Fibroblast of skin of back (primary cell): ENCODE measurements around the gene DPP7.
"Not testable (repeated sequence)": the region's sequence is repeated elsewhere in the genome, so short reads cannot be mapped to it uniquely, and the experiment has no call there.

Experiments used
- DNase-seq: peaks from one replicate; pipeline ENCODE4 v3.0.0-alpha.2; 2013

The DPP7 gene

DNA sequence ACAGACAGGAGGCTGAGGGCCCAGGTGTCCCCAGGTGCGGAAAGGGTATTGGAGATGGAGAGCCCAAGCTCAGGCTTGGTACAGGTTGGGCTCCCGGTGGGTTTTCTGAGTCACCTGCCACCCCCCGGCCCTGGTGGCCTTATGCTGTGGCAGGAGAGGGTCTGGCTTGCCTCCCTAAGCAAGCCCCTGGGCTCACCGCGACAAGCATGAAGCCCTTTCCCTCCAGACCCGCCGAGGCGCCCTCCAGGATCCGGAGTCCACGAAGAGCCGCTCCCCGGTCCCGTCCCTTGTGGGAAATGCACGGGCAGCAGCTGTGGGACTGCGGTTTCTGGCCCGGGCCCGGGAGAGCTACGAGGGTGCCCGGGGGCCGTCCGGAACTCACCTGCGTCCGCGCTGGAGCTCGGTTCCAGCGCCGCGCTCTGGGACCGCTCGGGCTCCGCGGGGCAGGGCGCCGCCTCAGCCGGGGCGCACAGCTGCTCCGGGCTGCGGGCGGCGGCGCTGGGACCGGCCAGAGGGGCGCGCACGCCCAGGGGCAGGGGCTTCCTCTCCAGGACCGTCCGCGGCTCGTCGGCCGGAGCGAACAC is 44.9 kb downstream of the DPP7 start:
- no peak for DNase-seq

- no peak for DNase-seq
These were observed 45.7 kb downstream of the DPP7 start for GRCh38 chr9:137068539-137069507.

DNA sequence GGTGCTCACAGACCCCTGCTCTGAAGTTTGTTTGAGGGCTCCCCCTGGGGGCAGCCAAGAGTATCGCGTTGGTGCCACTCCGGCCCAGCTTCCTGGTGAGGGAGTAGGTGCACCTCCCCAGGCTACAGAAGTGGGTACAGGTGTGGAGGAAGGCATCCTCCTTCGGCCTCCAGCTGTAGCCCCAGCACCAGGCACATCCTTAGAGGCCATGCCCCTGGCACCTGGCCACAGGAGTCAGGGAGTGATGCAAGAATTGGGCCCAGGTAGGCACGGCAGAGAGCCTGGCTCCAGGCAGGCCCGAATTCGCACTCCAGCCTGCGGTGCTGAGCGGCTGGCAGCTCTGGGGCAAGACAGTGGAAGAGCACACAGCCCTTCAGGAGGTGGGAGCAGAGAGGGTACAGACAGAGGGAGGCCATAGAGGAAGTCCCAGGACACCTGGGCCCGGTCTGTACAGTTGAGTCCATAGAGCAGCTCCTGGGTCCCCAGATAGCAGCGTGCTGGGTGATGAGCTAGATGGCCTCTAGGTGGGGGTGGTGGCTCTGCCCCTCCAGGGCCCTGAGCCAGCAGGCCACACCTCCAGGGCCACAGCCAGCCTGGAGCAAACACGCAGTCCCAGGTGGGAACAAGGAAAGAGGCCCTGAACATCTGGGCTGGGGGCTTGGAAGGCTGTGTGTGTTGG is 46.5 kb downstream of the DPP7 start:
- DNase-seq, result peak; percentile 73

DNA sequence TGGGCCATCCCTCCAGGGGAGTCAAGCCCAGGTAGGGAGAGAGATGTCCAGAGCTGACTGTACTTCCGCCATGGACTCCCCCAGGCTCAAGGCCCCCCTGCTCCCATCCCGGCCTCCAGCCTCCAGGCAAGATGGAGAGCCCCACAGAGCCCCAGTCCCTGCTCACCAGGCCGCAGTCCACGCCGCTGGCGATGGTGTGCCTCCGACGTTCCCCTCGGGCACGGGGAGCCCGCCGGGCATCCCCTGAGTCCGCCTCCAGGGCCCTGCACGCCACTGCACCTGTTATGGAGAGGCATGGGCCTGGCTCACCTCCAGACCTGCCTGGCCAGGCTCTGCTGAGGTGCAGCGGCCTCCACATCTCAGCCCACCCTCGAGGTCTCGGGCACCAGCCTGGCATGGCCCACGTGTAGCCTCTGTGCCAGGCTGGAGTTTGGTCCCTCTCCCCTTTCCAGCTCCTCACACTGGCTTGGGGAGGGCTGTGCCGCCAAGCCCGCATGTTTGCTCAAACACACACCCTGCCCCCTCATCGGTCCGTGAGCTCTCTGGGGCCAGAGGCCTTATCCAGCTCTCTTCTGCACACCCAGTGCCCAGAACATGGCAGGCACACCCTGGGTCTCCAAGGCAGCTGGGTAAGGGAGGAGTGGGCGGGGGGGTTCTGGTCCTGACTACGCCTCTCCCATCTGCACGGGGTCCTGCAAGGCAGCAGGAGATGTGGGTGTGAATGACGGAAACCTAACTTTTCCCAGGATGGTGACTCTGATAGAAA is 48.3 kb downstream of the DPP7 start:
- no peak for DNase-seq

GRCh38 chr9:137065336-137065967 is 49.1 kb downstream of the DPP7 start:
- DNase-seq, result no peak

GRCh38 chr9:137064880-137065164 is 49.7 kb downstream of the DPP7 start:
- no peak for DNase-seq

DNA sequence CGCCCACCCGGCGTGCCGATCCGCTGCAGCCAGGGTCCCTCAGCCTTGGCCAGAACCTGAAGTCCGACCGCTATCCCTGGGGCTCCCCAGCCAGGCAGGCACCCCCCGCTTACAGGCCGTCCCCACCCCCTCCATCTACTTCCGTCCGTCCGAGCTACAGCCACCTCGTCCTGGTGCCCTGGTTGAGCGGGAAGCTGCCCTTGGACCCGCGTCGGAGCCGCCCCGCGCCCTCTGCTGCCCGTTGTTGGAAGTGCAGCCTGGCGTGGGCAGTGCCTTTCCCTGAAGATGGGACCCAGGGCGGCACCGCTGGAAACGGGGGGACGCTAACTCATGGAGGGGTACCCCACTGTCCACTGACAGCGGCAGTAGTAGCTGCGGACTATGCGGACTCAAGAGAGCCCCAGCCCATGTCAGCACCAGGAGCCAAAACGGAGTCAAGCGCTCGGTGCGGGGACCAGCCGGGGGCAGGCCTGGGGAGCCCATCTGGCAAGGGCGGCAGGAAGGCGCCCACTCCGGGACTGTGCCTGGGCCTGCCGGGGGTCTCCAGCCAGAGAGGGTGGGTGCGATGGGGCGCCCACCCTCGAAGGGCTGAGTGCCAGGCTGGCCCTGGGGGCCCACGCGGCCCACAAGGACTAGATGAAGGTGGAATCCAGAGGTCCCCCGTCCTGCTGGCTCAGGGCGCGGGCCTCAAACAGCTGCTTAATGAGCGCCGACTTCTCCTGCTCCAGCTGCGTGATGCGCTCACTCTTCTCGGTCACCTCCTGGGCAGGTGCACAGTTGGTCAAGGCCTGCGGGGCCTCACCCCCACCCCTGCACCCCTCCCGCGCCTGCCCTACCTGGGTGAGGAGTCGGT is 50.3 kb downstream of the DPP7 start:
- peak; percentile 34 for DNase-seq

- DNase-seq, result no peak
These were observed 51.1 kb downstream of the DPP7 start for GRCh38 chr9:137063311-137064026.

GRCh38 chr9:137062798-137063197 is 51.7 kb downstream of the DPP7 start:
- DNase-seq, result not testable (repeated sequence)

- DNase-seq, result no peak
These were observed 52.1 kb downstream of the DPP7 start for GRCh38 chr9:137062384-137062783.
